Prostate gland (tissue), 2 donors: ENCODE data around the gene KCNQ1.

Experiments
- POLR2A ChIP-seq: fragments of 450-650 bp; IDR thresholded peaks from one replicate; pipeline ENCODE4 v1.6.1; 2016; ENCODE audit warnings: antibody characterized with exemption, mild to moderate bottlenecking
- POLR2AphosphoS5 ChIP-seq: sonication (generic); formaldehyde crosslinking; IDR thresholded peaks from one replicate; pipeline ENCODE4 v1.6.1; 2017; ENCODE audit warnings: antibody characterized with exemption
- TF ChIP-seq, protein P1 (sequence below), 4 experiments: fragments of 200-600 bp in 2 of 4; fragments of 450-650 bp in 2 of 4; sonication (generic) in 2 of 4; IDR thresholded peaks; 1 replicate in 3 of 4; 2 replicates in 1 of 4; pipeline ENCODE4 v1.5.1; 2016 to 2019; ENCODE audit warnings: antibody characterized with exemption in 4 of 4, mild to moderate bottlenecking in 2 of 4, moderate library complexity in 2 of 4

DNA sequence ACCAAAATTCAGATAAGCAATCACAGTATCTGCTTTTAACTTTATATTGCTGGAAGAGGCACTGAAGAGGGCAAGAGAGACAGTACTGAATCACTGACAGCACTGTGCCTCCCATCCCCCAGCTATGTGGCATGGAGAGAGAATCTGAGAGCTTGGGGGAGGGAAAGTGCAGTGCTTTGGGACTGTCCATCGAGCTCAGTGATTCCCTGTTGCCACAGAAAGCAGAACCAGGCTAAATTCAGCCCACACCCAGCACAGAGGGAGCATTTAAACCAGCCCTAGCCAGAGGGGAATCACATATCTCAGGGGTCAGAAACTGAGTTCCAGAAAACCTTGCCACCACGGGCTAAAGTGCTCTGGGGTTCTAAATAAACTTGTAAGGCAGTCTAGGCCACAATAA, 44.3 kb downstream of the KCNQ1 start:
- TF ChIP-seq, protein P1, sequence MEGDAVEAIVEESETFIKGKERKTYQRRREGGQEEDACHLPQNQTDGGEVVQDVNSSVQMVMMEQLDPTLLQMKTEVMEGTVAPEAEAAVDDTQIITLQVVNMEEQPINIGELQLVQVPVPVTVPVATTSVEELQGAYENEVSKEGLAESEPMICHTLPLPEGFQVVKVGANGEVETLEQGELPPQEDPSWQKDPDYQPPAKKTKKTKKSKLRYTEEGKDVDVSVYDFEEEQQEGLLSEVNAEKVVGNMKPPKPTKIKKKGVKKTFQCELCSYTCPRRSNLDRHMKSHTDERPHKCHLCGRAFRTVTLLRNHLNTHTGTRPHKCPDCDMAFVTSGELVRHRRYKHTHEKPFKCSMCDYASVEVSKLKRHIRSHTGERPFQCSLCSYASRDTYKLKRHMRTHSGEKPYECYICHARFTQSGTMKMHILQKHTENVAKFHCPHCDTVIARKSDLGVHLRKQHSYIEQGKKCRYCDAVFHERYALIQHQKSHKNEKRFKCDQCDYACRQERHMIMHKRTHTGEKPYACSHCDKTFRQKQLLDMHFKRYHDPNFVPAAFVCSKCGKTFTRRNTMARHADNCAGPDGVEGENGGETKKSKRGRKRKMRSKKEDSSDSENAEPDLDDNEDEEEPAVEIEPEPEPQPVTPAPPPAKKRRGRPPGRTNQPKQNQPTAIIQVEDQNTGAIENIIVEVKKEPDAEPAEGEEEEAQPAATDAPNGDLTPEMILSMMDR (IDR thresholded peaks at IDR 0.05): no peak
- TF ChIP-seq POLR2A (no peak), POLR2AphosphoS5 (no peak)
